22Rv1 (cell line): ENCODE measurements around the gene MYO1D.
A peak's percentile ranks its signal among the peaks of the same experiment; 100 is the strongest.

Experiments
- H3K27ac ChIP-seq: fragments of 450-650 bp; 2 replicates; pipeline ENCODE4 v1.5.1; 2017
- ZFX ChIP-seq: fragments of 450-650 bp; IDR thresholded peaks from 2 replicates; pipeline ENCODE4 v1.6.1; 2017; ENCODE audit warnings: antibody characterized with exemption, borderline replicate concordance
- TF ChIP-seq, protein P1 (sequence below): fragments of 450-650 bp; IDR thresholded peaks from 2 replicates; pipeline ENCODE4 v1.5.1; 2017; ENCODE audit warnings: mild to moderate bottlenecking

MYO1D gene

DNA sequence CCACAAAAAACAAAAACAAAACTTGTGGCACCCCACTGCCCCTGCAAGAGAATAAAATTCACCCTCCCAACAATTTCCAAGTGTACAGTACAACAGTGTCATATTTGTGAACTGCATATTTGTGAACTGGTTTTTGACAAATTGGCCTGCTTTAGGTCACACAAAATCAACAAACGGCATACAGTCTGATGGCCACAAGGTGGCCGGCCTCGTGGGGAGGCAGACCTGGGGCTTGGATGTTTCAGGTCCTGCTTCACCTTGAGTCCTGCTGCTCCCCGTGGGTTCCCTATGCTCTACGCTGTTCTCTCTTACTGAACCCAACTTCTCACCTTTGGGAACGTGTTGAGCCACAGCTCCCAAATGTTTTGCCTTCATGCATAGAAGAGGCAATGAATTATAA lies 287.9 kb downstream of the MYO1D start:
- TF ChIP-seq, protein P1, sequence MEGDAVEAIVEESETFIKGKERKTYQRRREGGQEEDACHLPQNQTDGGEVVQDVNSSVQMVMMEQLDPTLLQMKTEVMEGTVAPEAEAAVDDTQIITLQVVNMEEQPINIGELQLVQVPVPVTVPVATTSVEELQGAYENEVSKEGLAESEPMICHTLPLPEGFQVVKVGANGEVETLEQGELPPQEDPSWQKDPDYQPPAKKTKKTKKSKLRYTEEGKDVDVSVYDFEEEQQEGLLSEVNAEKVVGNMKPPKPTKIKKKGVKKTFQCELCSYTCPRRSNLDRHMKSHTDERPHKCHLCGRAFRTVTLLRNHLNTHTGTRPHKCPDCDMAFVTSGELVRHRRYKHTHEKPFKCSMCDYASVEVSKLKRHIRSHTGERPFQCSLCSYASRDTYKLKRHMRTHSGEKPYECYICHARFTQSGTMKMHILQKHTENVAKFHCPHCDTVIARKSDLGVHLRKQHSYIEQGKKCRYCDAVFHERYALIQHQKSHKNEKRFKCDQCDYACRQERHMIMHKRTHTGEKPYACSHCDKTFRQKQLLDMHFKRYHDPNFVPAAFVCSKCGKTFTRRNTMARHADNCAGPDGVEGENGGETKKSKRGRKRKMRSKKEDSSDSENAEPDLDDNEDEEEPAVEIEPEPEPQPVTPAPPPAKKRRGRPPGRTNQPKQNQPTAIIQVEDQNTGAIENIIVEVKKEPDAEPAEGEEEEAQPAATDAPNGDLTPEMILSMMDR, result peak; percentile 34
- TF ChIP-seq ZFX, result no peak
- no peak overlapping the region for H3K27ac ChIP-seq

DNA sequence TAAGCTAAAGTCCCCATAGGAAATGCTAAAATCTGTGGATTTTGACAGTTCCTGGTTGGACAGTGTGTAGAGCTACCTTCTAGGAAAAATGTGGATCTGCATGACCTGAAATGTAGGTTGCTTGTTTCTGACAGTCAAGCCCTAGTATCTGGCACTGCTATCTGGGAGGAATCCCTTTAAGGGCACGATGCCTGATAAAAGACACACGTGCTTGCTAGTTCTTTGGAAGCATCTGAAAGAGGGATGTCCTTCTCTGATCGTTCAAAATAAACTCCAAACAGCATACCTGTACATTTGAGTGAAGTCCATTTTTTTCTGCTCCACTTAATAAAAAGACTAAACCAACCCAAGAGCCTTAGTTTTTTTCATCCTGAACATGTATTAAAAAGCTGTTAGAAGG lies 288.8 kb downstream of the MYO1D start:
- no peak overlapping the region for H3K27ac ChIP-seq
- TF ChIP-seq, protein P1, result no peak
- no peak for TF ChIP-seq ZFX

DNA sequence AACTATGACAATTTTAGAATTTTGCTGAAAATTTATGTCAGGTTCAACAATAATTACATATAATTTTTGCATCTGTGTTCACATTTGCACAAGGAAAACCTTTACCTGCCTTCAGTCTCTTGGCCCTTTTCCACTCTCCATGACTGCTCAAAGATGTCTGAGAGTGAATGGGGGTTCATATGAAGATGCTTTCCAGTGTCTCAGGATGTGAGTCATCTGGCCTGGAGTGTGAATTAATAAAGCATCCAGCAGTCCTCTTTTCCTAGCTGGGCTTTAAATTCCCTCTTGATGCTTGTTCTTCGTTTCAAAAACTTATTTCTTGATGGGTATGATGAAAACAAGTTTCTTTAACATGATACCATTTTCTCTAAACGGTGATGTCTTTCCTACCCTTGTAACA lies 290.3 kb downstream of the MYO1D start:
- no peak overlapping the region for H3K27ac ChIP-seq
- TF ChIP-seq ZFX, result no peak
- TF ChIP-seq, protein P1, result no peak

DNA sequence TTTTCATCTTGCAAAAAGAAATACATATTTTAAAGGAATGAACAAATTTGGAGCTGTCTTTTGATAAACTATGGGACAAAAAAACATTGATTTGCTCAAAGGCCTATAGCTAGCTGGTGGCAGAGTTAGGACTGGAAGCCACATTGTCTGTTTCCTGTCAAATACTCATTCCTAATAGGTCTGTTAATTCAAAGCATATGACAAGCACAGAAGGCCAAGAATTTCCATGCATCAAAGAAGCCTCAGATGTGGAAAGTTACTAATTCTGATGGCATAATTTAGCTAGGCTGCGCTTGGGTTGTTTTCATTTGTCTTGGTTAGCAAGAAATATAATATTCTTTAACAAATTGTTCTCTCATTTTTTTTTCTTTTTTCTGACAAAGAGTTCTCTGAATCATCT lies 292.1 kb downstream of the MYO1D start:
- no peak overlapping the region for H3K27ac ChIP-seq
- TF ChIP-seq, protein P1, result no peak
- TF ChIP-seq ZFX, result no peak

DNA sequence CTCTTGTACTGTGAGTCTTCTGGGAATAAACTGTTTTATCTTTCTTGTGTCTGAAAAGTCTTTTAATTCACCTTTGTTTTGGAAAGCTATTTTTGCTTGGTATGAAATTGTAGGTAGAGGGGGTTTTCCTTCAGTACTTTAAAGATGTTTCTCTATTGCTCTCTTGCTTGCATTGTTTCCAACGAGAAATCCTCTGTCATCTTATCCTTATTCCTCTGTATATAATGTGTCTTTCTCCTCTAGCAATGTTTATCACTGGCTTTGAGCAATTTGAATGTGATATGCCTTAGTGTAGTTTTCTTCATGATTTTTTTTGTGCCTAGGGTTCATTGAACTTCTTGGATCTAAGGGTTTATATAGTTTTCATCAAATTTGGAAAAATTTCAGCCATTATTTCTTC lies 293.9 kb downstream of the MYO1D start:
- TF ChIP-seq, protein P1, result no peak
- no peak for TF ChIP-seq ZFX
- no peak overlapping the region for H3K27ac ChIP-seq

DNA sequence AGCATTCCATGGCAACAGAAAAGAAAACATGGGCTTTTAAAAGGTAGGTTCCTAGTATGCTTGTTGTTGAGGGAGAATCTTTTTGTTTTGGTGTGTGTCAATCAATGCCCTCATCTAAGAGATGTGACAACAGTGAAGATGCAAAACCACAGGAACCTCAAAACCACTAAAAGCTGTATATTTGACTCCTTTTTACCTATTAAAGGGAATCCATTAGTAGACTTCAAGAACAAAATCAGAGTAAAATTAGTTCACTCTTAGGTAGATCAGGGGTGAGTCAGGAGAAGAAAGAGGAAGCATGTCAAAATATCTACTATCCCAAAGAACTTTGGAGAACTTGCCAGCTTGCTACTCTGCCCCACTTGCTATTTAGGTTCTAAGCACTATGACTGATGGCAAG lies 301.1 kb downstream of the MYO1D start:
- no peak for TF ChIP-seq ZFX
- TF ChIP-seq, protein P1, result no peak
- no peak overlapping the region for H3K27ac ChIP-seq

DNA sequence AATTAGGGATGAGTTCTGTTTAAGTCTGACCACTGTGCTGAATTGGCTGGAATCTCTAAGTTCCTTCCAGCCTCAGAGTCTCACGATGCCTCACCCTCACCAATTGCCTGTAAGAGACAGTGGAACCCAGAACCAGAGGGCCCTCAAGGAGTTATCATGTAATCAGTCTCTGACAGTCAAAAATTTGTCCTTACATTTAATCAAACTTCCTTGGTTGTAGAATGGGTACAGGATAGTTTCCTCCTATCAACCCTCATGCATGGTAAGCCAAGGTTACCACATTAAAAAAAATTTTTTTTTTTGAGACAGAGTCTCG lies 306.9 kb downstream of the MYO1D start:
- no peak overlapping the region for H3K27ac ChIP-seq
- TF ChIP-seq, protein P1, result no peak
- TF ChIP-seq ZFX, result no peak
